NCI-H748 (cell line): ENCODE measurements around the gene DPYSL4.

ENCODE experiments used
- DNase-seq: peaks from one replicate; lab custom pipeline; 2025; ENCODE audit not compliant: unreplicated experiment; lab: John Stamatoyannopoulos, UW

DPYSL4 gene

DNA sequence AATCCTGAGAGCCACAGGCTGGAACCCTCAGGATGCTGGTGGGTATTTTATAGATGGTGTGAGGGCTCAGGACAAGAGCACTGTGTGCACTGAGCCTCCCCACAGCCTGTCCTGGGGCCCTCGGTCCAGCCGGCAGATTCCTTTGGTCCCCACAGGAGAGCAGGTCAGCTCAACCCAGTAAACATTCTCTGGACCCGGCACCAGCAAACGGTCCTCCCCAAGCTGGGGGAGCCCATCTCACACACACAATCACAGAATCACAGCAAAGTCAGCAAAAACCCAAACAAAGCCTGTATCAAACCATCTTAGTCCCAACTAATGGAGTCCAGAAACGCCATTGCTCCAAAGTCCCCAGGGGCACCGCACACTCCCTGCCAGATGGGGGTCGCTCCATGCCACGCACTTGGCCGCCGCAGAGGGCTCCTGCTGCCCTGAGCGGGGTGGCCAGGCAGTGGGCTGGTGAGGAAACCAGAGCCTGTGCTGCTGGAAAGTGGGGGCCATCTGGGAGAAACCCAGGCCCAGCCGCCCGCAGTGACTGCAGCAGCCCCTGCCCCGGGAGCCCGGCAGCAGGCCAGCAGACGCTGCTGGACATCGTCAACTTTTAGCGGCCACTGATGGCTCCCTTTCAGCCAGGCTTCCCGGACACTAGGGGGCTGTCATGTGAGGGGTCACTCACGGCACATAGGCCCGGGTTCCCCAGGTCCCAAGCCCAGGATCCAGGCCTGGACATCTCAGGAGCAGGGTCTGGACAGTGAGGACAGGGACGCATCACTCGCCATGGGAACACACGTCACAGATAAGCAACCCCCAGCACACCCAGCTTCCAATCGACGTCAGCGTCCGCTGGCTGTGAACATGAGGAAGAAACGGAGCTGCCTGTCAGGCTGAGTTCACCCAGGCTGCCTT lies 52.6 kb downstream of the DPYSL4 start:
- DNase-seq, result no peak

DNA sequence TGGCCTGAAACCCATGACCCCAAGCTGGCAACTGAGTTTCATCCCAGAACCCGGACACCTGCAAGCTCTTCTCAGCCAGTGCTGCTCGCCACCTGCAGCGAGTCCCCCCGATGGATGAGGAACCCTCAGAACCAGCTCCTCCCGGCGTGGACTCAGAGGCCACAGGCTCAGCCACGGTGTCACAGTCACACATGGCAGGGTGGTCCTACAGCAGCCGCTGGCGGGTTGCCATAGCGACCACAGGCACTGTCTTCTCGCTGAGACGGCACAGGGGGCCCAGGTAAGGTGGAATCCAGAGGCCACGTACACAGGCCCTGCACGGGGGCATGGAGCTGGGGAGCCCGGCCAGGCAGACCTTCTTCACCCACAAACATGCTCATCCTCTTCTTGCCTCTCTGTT lies 53.4 kb downstream of the DPYSL4 start:
- no peak for DNase-seq

DNA sequence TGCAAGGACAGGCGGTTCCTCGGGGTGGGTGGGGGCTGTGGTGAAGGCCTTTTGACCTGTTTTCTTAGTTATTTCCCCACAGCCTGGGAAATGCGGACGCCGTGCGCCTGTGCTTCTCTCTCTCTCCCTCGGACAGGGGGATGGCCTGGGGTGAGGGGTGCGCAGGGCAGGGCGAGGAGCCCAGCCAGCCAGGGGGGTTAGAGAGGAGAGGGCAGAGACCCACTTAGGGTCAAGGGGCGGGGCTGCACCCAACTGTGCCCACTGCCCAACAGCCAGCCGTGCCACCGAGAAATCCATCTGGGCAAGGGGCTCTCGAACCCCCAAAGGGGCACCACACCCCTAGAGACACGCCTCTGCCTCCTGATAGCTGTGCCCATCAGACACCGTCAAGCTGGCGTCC lies 53.8 kb downstream of the DPYSL4 start:
- DNase-seq, result no peak

DNA sequence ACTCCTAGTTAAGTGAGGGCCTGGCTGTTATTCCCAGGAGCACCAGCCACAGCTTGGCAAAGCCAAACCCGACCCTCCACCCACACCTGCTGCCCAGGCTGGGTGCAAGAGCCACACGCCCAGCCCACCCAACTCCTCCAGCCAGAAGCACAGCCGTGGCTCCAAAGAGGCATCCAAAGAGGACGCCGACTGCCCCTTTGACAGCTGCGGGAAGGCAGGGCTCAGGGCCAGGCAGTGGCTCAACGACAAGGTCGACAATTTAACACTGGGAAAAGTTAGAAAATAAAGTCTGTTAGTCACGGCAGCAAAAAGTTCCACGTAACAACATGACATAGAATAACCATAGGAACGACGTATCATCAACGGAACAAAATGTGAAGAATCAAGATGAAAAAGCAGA lies 54.3 kb downstream of the DPYSL4 start:
- DNase-seq, result no peak

DNA sequence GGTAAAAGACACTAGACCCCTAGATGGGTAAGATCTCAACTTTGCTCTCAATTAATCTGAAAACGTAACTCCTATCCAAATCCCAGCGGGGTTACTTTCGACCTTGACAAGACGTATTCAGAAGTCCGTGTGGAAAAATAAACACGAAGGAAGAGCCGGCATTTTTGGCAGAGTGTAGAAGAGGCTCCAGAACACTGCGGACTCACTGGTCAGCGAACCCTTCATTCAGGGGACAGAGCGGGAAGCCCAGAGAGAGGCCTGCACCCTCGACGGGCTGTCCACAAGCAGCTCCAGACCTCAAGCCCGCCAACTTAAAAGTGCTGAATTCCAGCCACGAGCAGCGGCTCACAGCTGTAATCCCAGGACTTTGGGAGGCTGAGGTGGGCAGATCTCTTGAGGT lies 54.7 kb downstream of the DPYSL4 start:
- DNase-seq, result no peak

DNA sequence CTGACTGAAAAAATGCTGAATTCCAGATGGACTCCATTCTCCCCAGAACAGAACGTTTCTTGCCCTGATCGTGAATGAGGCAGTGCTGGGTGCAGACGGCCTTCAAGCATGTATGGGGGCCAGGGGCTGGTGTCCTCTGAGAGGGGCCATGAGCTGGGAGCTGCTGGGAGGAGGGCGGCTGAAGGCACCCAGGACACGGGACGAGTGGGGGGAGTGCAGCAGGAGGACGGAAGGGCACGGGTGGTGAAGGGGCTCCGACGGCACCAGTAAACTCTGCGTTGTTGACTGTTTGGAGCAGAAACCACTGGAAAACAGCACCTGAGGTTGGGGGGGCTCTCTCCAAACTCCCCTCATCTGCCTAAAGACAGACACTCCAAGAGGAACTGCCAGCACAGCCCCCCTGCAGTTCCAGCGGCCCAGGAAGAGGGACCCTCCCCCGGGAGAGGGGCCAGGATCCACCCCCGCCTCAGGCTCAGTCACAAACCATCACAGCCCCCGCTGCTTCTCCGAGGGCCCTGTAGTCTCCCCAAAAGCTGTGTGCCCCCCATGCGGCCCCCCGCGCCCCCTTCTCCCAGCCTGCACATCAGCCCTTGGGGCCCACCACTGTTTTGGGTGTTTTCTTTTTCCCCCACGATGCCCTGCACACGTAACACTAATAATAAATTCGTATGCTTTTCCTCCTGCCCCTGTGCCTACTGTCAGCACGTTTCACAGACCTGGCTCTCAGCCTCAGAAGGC lies 55.5 kb downstream of the DPYSL4 start:
- no peak for DNase-seq

DNA sequence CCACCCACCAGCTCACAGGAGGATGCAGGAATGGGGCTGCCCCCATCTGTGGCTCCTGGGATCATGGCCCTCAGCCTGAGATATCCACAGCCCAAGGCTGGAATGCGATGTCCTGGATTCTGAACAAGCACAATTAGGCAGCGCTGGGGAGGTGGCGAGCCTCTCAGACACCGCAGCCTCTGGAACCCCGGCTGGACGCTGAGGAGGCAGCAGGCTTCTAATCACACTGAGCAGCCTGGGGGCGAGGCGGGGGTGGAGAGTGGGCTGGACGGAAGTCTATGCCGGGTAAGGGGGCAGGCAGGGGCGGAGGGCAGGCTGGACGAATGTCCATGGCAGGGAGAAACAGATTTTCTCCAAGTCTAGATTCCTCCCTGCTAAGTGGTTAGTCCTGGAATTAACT lies 56.4 kb downstream of the DPYSL4 start:
- no peak for DNase-seq

DNA sequence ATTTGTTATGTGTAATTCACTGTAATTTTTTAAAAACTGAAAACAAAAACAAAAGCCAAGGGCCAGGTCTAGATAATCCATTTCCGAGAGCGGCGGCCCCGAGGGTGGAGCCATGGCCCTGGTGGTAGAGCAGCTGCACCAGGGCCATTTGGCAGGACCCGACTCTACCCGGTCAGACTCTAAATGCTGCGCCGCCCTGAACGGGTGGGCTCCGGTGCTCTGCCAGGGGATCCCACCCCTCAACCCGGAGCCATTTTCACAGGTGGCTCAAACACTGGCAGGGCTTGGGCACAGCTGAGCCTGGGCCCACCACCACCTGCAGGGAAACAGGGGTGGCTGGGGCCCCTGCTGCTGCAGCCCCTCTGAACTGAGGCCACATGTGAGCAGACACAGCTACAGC lies 56.9 kb downstream of the DPYSL4 start:
- no peak for DNase-seq

DNA sequence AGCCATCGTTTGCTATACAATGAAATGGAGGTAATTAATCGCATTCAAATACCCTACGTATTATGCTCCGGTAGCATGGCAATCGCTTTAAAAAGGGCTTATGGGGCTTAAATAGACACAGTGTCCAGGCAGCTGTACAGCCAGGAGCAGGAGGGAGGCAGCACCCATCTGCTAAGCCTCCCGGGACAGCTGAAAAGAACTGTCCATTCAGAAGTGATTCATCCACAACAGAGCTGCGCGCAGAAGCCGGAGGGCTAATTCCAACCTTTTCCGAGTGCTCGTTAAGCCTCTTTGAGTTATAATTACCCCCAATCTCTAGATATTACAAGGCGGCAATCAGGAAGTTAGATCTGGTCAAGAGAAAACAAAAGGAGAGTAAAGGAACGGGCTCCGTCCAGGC lies 58.3 kb downstream of the DPYSL4 start:
- DNase-seq, result no peak

DNA sequence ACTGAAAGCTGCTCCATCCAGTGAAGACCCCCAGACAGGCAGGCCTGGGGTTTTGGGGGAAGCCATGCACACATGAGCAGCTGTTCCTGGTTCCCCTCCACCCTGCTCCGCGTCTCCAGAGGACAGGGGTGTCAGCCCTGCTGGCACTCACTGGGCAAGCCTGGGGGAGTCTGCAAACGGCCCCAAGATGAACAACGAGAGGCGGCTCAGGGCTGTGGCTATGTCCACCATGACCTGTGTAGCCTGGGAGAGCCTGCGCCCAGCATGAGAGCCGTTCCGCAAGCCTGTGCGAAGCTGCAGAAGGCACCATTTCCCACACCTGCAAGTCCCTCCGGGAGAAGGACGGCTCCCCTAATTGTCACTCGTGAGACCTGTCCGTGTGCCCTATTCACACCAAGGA lies 59.5 kb downstream of the DPYSL4 start:
- DNase-seq, result no peak

DNA sequence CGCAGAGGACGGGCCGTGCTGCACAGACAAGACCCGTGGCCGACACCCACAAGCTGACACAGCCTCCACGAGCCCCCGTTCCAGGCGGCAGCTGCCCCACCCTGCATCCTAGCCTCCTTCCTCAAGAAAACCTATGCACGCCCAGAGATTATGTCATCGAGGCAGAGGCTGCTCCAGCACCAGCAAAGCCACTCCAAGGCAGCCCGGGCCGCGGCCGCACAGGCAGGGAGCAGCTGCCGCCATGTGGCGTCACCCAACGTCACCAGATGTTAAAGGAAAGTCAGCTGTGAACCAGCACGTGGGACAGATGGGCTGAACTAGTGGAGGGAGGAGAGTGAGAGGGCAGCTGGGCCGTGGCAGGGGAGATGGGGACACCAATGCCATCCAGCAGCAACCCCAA lies 61.2 kb downstream of the DPYSL4 start:
- DNase-seq, result no peak

DNA sequence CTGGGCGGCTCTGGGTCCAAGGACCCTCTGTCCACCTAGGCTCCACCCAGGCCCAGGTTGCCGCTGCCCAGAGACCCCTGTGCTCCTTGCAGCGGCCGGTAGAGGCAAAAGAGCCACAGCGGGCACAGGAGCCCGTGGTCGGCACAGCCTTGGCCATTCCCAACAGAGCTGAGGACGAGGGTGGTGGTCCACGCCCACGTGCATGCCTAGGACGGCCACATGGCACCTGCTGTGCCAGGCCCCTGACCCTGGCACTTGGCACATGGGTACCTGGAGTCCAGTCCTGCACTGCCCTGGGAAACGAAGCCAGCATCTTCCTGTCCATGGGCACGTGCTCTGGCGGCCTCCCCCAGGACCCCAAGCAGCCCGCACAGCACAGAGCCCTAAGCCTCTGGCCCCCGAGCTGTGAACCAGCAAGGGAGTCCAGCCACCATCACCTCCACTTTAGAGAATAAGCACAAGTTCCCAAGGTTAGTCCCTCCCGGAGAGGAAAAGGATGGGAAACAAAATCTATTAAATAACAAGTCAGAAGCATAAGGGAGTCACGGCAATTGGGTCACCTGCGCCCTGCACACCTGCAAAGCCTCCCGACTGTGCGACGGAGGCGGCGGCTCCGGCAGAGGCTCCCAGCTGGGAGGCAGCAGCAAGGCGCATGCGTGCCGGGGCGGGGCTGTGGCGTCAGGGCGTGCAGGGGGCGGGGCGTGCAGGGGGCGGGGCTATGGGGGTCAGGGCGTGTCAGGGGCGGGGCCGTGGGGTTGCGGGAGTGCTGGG lies 61.9 kb downstream of the DPYSL4 start:
- DNase-seq, result peak; percentile 68

DNA sequence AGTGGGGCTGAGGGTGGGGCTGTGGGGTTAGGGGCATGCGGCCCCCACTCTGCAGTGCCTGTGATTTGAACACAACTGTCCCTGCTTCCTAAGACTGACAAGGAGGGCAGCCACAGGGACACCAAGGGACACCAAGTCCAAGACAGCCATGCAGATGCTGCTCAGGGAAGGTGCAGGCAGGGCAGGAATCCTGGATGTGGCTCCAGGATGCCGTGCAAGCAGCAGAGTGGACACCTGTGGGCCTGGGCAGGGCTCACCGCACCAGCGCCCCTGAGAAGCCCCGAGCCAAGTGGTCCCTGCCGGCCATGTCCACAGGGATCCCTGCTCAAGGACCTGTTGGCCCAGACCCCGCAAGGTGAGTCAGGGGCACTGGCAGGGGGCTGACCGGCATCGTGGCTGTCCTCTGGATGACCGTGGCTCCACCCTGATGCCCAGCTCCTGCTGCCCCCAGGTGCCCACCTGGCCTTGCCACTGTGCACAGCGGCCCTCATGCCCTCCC lies 62.5 kb downstream of the DPYSL4 start:
- peak; percentile 31 for DNase-seq

DNA sequence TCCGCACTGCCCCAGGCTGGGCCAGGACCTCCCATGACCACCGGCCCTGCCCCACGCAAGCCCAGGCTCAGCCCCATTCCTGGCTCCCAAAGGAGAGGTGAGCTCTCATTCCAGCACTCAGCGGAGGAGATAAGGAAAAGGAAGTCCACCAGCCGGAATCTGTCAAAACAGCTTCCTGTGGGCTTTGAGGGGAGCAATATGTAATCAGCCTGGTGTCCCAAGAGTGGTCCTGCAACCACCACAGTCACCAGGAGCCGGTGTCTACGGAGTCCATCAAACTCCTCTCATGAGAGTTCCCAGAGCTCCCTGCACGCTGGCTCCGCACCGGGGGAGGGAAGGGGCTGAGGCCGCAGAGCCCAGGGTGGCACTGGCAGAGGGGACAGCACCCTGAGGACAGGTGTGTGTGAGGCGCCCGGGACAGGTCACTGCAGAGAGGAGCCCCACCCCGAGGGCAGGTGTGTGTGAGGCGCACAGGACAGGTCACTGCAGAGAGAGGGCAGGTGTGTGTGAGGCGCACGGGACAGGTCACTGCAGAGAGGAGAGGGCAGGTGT lies 63.2 kb downstream of the DPYSL4 start:
- DNase-seq, result no peak

DNA sequence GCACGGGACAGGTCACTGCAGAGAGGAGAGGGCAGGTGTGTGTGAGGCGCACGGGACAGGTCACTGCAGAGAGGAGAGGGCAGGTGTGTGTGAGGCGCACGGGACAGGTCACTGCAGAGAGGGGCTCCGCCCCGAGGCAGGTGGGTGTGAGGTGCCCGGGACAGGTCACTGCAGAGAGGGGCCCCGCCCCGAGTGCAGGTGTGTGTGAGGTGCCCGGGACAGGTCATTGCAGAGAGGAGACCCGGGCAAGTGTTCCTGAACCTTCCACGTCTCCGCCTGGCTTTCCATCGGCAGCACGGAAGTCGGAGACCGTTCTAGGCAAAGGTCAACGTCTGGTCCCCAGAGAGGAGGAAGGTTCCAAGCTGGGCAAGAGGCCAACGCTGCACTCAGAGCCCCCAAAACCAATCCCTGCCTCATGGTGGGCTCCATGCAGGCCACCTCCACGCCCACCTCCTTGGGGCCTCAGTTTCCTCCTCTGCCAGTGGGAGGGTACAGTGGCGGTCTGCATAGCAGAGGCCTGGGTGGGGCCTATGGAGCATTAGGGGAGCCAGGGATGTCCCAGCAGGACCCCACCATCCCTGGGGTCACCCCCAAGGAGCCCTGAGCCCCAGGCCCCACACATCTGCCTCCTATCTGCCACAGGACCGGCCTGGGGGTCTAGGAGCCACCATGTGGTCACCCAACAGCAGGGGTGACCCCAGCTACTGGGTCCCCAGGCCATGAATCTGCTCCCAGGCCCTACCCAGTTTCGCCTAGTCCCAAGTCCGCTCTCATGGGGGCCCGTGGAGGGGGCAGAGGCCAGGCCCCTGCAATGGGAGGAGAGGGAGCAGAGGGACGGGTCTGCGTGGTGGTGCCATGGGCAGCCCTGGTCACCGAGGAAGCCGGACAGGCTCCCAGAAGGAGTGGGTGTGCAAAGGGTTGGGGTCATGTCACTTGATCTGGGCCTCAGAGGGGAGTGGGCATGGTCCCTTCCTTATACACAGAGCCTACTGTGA lies 64.0 kb downstream of the DPYSL4 start:
- DNase-seq, result no peak

DNA sequence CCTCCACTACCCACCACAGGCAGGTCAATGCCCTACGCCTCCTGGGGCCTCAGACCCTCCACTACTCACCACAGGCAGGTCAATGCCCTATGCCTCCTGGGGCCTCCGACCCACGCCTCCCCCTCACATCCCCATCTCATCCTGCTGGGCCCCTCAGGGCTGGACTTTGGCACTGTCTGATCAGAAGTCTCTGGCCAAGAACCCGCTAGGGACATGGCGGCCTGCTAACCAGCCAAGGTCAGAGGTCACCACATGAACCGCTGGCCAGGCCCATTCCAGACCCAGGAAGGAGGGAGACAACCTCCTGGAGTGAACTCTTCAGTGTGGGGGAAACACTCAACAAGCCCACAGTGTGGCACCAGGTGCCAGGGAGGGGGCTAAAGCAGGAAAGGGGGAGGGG lies 65.2 kb downstream of the DPYSL4 start:
- no peak for DNase-seq

DNA sequence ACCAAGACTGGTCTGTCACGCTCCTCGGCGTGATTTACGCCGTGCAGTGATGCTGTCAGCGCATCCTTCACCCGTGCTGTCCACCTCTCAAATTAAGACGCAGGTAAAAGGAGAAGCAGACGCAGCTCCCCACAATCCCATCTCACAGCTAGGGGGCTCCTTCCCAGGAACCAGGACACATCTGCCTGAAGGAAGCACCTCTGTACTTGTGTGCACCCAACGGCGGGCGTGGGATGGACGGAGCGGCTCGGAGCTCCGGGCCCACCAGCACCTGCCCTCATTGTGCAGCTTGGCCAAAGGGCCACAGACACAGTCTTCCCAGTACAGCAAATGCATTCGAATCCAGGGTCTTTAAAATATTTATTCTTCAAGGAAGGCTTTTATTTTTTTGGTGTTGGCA lies 65.7 kb downstream of the DPYSL4 start:
- DNase-seq, result no peak

DNA sequence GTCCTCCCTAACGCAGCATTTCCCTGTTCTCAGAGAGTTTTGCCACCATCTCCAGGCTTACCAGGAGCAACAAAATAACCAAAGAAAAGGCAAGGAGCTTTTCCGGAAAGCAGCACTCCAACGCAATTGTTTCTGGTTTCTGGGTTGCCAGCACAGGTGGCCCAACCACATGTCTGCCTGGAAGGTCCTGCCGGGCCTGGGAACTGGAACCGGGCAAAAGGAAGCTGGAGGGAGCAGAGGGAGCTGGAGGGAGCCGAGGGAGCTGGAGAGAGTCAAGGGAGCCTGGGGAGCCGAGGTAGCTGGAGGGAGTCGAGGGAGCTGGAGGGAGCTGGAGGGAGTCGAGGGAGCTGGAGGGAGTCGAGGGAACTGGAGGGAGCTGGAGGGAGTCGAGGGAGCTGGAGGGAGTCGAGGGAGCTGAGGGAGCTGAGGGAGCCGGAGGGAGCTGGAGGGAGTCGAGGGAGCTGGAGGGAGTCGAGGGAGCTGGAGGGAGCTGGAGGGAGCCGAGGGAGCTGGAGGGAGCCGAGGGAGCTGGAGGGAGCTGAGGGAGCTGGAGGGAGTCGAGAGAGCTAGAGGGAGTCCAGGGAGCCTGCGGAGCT lies 66.4 kb downstream of the DPYSL4 start:
- no peak for DNase-seq

DNA sequence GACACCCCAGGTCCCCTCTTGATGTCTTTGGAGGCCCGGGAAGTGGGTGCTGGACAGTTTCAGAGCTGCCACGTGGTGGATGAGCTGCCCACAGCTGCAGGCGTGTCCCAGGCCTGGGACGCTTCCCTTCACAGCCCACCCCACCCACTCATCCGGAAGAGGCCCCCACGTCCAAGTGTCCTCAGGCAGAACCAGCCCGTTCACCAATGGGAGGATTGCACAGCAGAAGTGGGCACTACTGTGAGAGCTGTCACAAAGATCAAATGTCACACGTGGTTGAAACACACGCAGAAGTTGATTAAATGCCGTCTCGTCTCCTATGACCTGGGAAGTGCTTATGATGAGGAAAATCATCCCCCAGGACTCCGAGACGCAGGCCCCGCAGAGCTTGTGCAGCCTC lies 68.1 kb downstream of the DPYSL4 start:
- no peak for DNase-seq
